DND-41 (cell line): ENCODE measurements around the gene PTPRJ.

Source experiments
- CTCF ChIP-seq: IDR thresholded peaks from 2 replicates; pipeline ENCODE4 v1.5.1; 2012; ENCODE audit warnings: borderline replicate concordance, low read length, moderate library complexity, mild to moderate bottlenecking; ENCODE audit not compliant: poor library complexity, severe bottlenecking; ENCODE audit errors: extremely low read depth
- EZH2 ChIP-seq: IDR thresholded peaks from 3 replicates; pipeline ENCODE4 v1.6.1; 2012; ENCODE audit warnings: borderline replicate concordance, low read depth, mild to moderate bottlenecking, moderate library complexity, low read length, inconsistent platforms; ENCODE audit not compliant: severe bottlenecking

GRCh38 chr11:48041877-48042695 is 61.7 kb downstream of the PTPRJ start:
- no peak for TF ChIP-seq EZH2
- no peak for TF ChIP-seq CTCF
